22Rv1 (cell line): ENCODE measurements around the gene GNA15.

Experiments used
- CTCF ChIP-seq: fragments of 450-650 bp; IDR thresholded peaks from 2 replicates; pipeline ENCODE4 v1.5.1; 2017; ENCODE audit warnings: mild to moderate bottlenecking
- ZFX ChIP-seq: fragments of 450-650 bp; IDR thresholded peaks from 2 replicates; pipeline ENCODE4 v1.6.1; 2017; ENCODE audit warnings: antibody characterized with exemption, borderline replicate concordance

- peak; percentile 82 for TF ChIP-seq CTCF
- no peak for TF ChIP-seq ZFX
Observed at GRCh38 chr19:3146677-3147100, 10.9 kb downstream of the GNA15 start.
